ENCODE measurements around the gene ARPC2.
"Not testable (repeated sequence)": the region's sequence is repeated elsewhere in the genome, so short reads cannot be mapped to it uniquely, and the experiment has no call there.

ARPC2 gene

GRCh38 chr2:218216674-218217359 is at the start of gene ARPC2:
Gene ARPC2 (plus strand): TSS chr2:218217189. CDS start chr2:218217471, 282 bp downstream.
- peak within 1 kb of the TSS; percentile 98 for H3K4me3 ChIP-seq (ENCODE audit: low read depth, low read length)
- TF ChIP-seq CTCF (IDR thresholded peaks at IDR 0.05; ENCODE audit: low read depth, low read length), result no peak

DNA sequence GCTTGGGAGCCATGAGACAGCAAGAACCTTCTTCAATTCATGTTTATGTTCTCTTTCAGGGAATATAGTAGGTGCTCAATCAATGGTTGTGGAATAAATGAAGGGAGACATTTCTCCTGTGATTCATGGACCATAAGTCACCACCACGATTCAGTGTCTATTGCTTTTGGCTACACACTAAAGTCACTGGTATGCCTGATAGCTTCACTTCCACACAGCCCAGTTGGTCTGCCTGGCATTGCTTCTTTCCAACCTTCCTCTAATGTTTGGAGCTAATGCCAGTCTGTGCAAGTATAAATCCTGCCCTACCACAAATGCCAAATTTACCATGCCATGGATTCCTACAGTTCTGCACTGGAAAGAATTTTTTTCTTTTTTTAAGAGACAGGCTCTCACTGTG is 49.0 kb upstream of the ARPC2 start:
- TF ChIP-seq CTCF (IDR thresholded peaks at IDR 0.05; ENCODE audit: low read depth, low read length), result no peak
- no peak overlapping the region for H3K4me3 ChIP-seq (ENCODE audit: low read depth, low read length)

DNA sequence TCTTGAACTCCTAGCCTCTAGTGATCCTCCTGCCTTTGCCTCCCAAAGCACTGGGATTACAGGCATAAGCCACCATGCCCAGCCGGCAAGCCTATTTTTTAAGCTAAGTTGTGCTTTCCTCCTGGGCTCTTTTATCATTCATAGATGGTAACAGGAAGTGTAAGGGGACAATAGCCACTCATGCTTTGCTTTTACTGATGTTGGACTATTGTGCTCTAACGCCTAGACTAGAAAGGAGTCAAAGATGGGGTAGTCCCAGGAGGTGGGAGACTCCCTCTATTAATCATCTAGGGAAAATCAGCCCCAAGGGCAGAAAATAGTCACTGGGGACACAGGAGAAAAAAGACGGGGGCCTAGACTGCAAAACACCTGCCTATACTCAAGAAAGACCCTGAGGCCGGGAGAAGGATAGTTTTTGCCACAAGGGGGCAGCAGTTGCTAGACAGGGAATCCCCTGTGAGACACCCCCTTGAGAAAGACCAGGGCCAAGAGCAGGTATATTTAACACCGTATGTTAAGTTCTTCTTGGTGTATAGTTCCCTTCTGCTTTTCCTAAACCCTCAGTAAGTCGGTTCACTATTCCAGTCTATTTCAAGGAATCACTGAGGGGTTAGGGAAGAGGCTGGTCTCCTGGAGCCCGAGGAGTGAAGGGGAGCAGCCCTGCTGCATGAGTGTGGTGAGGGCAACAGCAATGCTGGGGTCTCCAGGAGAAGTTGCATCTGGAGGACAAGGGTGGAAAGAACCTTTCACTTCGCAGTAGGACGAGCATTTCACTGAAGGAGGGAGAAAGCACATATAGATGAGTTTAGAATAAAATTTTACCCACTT is 48.1 kb upstream of the ARPC2 start:
- H3K4me3 ChIP-seq (ENCODE audit: low read depth, low read length), result no peak overlapping the region
- TF ChIP-seq CTCF (IDR thresholded peaks at IDR 0.05; ENCODE audit: low read depth, low read length), result peak; percentile 64

- no peak for TF ChIP-seq CTCF (IDR thresholded peaks at IDR 0.05; ENCODE audit: low read depth, low read length)
- H3K4me3 ChIP-seq (ENCODE audit: low read depth, low read length), result no peak overlapping the region
These were observed 47.0 kb upstream of the ARPC2 start for GRCh38 chr2:218169757-218170546.

DNA sequence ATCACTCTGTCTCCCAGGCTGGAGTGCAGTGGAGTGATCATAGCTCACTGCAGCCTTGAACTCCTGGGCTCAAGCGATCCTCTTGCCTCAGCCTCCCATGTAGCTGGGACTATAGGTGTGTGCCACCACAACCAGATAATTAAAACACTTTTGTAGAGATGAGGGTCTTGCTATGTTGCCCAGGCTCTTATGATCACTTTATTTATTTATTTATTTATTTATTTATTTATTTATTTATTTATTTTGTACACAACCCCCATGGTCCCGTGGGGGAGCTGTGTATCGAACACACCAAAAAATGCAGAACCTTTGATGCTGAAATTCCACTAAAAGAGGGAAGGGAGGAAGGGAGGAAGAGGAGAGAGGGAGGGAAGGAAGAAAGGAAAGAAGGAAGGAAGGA is 45.2 kb upstream of the ARPC2 start:
- H3K4me3 ChIP-seq (ENCODE audit: low read depth, low read length), result not testable (repeated sequence)

- H3K4me3 ChIP-seq (ENCODE audit: low read depth, low read length), result no peak overlapping the region
- TF ChIP-seq CTCF (IDR thresholded peaks at IDR 0.05; ENCODE audit: low read depth, low read length), result no peak
These were observed 44.1 kb upstream of the ARPC2 start for GRCh38 chr2:218172845-218173244.

GRCh38 chr2:218179782-218180181 is 37.2 kb upstream of the ARPC2 start:
- no peak for TF ChIP-seq CTCF (IDR thresholded peaks at IDR 0.05; ENCODE audit: low read depth, low read length)

More at GRCh38 chr2:218179782-218180181, 37.2 kb upstream of the ARPC2 start:
- no peak overlapping the region for H3K4me3 ChIP-seq (ENCODE audit: low read depth, low read length)
